ENCODE measurements around the gene TDRD1. TPM values are rescaled to one million over a fixed set of nuclear protein-coding genes. Genes with fewer than 3 reads are reported as not detected.

Gene TDRD1
- total RNA-seq, 4 donors from 2014 or later: under 0.01 to 0.42 (median 0.22) TPM; not detected in 1

DNA sequence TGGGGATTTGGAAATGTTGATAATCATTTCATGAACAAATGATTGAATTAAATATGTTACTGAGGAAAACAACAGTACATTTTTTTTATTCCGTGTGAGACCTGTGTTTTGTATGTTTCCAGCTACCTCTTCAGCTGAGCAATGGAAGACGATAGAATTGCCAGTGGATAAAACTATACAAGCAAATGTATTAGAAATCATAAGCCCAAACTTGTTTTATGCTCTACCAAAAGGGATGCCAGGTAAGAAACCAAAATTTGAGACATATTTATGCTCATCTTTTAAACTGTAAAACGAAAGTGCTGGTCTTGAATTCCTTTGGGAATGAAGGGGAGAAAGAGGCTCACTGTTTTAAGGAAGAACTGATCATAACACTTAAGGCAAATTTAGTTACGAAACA, 42.1 kb downstream of the TDRD1 start:
- Histone ChIP-seq H3K27me3 (no peaks in the 10 kb centered on the region), H3K36me3 (no peaks in the 10 kb centered on the region), H3K9me3 (no peaks in the 10 kb centered on the region), H3K4me1 (no peaks in the 10 kb centered on the region), H3K27ac (no peak overlapping the region), H3K4me3 (no peak overlapping the region)
- no peak for DNase-seq (ENCODE audit: low spot score in 2 of 2)
- WGBS, 2 donors: 81 to 84% methylated on average over 4 of the region's 4 CpGs
- TF ChIP-seq POLR2A (IDR thresholded peaks at IDR 0.05) (no peak), EP300 (IDR thresholded peaks at IDR 0.05) (no peak)
- TF ChIP-seq, protein P1, sequence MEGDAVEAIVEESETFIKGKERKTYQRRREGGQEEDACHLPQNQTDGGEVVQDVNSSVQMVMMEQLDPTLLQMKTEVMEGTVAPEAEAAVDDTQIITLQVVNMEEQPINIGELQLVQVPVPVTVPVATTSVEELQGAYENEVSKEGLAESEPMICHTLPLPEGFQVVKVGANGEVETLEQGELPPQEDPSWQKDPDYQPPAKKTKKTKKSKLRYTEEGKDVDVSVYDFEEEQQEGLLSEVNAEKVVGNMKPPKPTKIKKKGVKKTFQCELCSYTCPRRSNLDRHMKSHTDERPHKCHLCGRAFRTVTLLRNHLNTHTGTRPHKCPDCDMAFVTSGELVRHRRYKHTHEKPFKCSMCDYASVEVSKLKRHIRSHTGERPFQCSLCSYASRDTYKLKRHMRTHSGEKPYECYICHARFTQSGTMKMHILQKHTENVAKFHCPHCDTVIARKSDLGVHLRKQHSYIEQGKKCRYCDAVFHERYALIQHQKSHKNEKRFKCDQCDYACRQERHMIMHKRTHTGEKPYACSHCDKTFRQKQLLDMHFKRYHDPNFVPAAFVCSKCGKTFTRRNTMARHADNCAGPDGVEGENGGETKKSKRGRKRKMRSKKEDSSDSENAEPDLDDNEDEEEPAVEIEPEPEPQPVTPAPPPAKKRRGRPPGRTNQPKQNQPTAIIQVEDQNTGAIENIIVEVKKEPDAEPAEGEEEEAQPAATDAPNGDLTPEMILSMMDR (IDR thresholded peaks at IDR 0.05): no peak

DNA sequence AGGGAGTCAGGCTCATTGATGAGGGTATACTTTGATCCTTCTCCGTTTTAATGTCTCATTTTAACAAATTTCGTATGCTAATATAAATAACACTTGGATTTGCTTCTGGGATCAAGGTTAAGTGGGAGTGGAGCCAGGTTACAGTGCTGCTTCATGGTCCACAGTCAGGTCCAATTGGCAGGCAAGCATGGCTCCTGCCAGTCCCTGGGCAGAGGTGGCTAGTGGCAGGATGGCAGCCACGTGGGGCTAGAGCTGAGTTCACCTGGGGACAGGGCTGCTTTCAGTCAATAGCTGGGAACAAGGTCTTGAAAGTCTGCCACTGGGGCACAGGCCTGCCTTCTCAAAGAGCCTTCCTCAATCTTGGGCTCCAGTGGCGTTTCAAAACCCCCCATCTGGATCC, 43.9 kb downstream of the TDRD1 start:
- TF ChIP-seq, protein P1 (IDR thresholded peaks at IDR 0.05): no peak
- TF ChIP-seq POLR2A (IDR thresholded peaks at IDR 0.05) (no peak), EP300 (IDR thresholded peaks at IDR 0.05) (no peak)
- DNase-seq (ENCODE audit: low spot score in 2 of 2): no peak
- H3K36me3 ChIP-seq: no peaks in the 10 kb centered on the region
- H3K4me1 ChIP-seq: no peaks in the 10 kb centered on the region
- H3K4me3 ChIP-seq: no peak overlapping the region
- WGBS, 2 donors: 80 to 81% methylated on average over 4 of the region's 4 CpGs
- no peak overlapping the region for H3K27ac ChIP-seq
- H3K9me3 ChIP-seq: no peaks in the 10 kb centered on the region
- no peaks in the 10 kb centered on the region for H3K27me3 ChIP-seq

DNA sequence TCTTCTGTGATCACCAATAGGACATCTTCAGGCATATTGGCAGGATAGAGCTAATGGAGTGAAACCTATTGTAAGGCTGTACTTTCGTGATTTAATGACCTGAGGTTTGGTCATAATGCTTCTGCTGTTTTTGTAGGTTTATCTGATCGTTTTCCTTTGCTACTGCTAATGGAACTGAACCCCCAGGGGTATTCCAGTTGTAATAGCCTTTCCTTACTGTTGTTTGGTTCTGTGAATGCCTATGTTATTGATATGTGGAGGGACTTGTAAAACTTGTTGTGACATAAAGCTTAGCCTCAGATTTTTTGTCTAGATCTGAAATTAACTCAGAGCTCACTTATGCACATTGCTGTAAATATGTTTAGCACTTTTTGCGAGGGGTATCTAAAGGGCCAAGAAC, 49.0 kb downstream of the TDRD1 start:
- no peak for TF ChIP-seq EP300 (IDR thresholded peaks at IDR 0.05)
- TF ChIP-seq, protein P1 (IDR thresholded peaks at IDR 0.05): no peak
- H3K36me3 ChIP-seq: no peaks in the 10 kb centered on the region
- 56 to 59% methylated on average over 3 of the region's 3 CpGs for WGBS, 2 donors
- H3K4me1 ChIP-seq: no peaks in the 10 kb centered on the region
- no peaks in the 10 kb centered on the region for H3K9me3 ChIP-seq
- DNase-seq (ENCODE audit: low spot score in 2 of 2): no peak
- H3K27me3 ChIP-seq: no peaks in the 10 kb centered on the region
- no peak overlapping the region for H3K4me3 ChIP-seq
- H3K27ac ChIP-seq: no peak overlapping the region

DNA sequence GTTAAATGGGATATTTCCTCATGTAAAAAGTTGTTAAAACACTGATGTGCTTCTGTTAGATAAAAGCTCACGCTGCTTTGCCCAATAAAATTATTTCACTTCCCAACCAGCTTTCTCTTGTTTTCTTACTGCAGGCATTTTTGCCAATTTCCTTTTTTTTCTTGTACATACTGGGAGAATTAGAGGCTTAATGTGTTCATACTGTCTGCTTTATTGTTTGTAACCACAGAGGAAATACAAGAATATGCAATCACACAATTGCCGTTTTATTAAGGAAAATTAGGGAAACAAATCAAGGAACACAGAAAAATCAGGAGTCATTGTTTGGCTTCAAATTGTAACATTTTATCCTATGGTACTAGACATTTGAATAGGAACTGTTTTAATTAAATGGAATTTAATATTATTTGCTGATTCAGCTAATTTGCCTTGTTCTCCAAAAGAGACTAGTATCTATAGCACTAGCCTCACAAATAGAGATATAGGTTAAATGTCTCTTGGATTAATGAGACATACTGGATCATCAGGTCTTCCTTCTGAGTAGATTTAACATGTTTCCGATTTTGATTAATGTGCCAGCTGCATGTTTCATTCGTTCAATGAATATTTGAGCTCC, 53.5 kb downstream of the TDRD1 start:
- Histone ChIP-seq H3K4me3 (no peak overlapping the region), H3K4me1 (no peaks in the 10 kb centered on the region), H3K9me3 (no peaks in the 10 kb centered on the region), H3K27me3 (peaks cover 0 to 31% of the 10 kb centered on the region in 2 donors), H3K36me3 (no peaks in the 10 kb centered on the region), H3K27ac (no peak overlapping the region)
- no peak for TF ChIP-seq POLR2A (IDR thresholded peaks at IDR 0.05)
- TF ChIP-seq, protein P1 (IDR thresholded peaks at IDR 0.05): no peak
- no peak for TF ChIP-seq EP300 (IDR thresholded peaks at IDR 0.05)
- WGBS, 2 donors: 61 to 66% methylated on average over 4 of the region's 4 CpGs
- no peak for DNase-seq (ENCODE audit: low spot score in 2 of 2)

DNA sequence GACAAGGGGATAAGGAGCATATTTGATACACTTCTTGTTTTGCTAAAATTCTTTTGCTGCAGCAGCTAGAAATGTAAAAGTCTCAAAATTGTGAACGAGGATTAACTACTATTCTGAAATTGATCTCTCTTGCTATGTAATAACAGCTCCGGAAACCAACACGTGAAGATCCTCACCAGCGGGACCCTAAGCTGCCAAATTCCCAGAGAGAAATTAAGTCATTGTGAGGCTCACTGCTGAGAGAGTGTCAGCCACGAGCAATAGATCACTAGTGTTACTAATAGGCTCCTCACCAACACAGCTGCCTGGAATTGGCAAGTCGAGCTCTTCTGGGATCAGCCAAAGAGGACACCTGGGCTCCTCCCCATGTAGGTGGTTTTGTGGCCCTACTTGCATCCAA, 54.3 kb downstream of the TDRD1 start:
- peaks cover 0 to 40% of the 10 kb centered on the region in 2 donors for H3K27me3 ChIP-seq
- no peak for DNase-seq (ENCODE audit: low spot score in 2 of 2)
- peaks cover 0 to under 1% (median 0%) of the 10 kb centered on the region in 4 donors for H3K4me1 ChIP-seq
- no peak for TF ChIP-seq POLR2A (IDR thresholded peaks at IDR 0.05)
- TF ChIP-seq EP300 (IDR thresholded peaks at IDR 0.05): no peak
- TF ChIP-seq, protein P1 (IDR thresholded peaks at IDR 0.05): no peak
- H3K9me3 ChIP-seq: no peaks in the 10 kb centered on the region
- no peaks in the 10 kb centered on the region for H3K36me3 ChIP-seq
- WGBS, 2 donors: 38 to 40% methylated on average over 6 of the region's 6 CpGs
- H3K27ac ChIP-seq: no peak overlapping the region
- no peak overlapping the region for H3K4me3 ChIP-seq

Measured in tibial nerve (tissue), 4 donors.